ENCODE measurements around the gene OR51F2. TPM values are rescaled to one million over a fixed set of nuclear protein-coding genes. Genes with fewer than 3 reads are reported as not detected.

Gene OR51F2
- total and polyA plus RNA-seq, 9 of the 15 experiments (the other 6 are each of a cell fraction or from before 2014, with no cell fraction given) = not detected

DNA sequence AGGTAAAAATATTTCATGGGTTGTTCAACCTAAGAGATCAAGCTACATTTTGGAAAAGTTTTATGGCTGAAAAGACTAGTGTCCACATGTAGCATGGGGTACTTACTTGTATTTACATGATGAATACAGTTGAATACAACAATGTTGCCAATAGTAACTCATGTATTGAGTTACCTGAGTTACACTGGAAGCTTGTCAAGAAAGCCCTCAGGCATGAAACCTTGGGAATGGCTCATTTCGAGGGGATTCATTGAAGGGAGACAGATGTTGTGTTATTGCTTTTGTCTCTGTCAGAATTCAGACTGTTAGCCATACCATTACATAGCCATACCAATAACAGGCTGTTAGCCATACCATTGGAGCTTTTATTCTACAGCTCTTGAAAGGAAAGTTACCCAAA lies 9.2 kb downstream of the OR51F2 start:
- Histone ChIP-seq H4K20me1 (replicated peaks; ENCODE audit: control insufficient read depth, insufficient read depth, low read length) (no peaks in the 10 kb centered on the region), H3K79me2 (ENCODE audit: control insufficient read depth, insufficient read depth, low read length) (no peaks in the 10 kb centered on the region), H3K27ac (ENCODE audit: extremely low read depth, low read depth, low read length) (no peak overlapping the region), H3K4me3 (no peak overlapping the region), H3K9ac (ENCODE audit: insufficient read depth in 1 of 2, low read depth in 2 of 2, low read length in 2 of 2) (no peak overlapping the region), H3K9me1 (ENCODE audit: control insufficient read depth, insufficient read depth, low read length) (no peaks in the 10 kb centered on the region), H3K27me3 (ENCODE audit: control insufficient read depth in 2 of 2, insufficient read depth in 2 of 2, low read length in 2 of 2) (peaks cover 0 to 4% of the 10 kb centered on the region in 2 experiments; a peak in 1 of 5 replicates), H3K9me3 (replicated peaks; ENCODE audit: control insufficient read depth, insufficient read depth, low read depth, low read length) (no peaks in the 10 kb centered on the region), H2AFZ (ENCODE audit: low read depth, low read length) (no peak overlapping the region), H3K4me2 (ENCODE audit: insufficient read depth, low read length) (no peak overlapping the region), H3K4me1 (replicated peaks in 1 of 2; ENCODE audit: control insufficient read depth in 2 of 2, insufficient read depth in 2 of 2, low read length in 2 of 2) (no peaks in the 10 kb centered on the region), H3K36me3 (ENCODE audit: control insufficient read depth, insufficient read depth, low read length) (no peaks in the 10 kb centered on the region)
- no peak for DNase-seq (ENCODE audit: extremely low read depth in 1 of 4, low spot score in 3 of 4)
- ChIA-PET CTCF (ENCODE audit: low intra/inter-chr PET ratio) (no interaction called here), POLR2A (interaction anchor here (0.9 to 1.3 kb wide), 2 partner anchors 12 to 57 kb away, joined by 3 read pairs; no protein-coding TSS in a partner anchor)
- 0% methylated on average over 1 of the region's 1 CpG for WGBS (ENCODE audit: insufficient coverage, low coverage, missing lambda C conversion rate)
- intact Hi-C loops (cut with micrococcal nuclease) (no loop called here), in situ Hi-C loops (cut with MboI) (no loop called here)
- no peak for ATAC-seq
- no peak for TF ChIP-seq SMARCA5 (IDR thresholded peaks at IDR 0.05)
- TF ChIP-seq GABPB2 (CRISPR knock-in tag; conservative IDR thresholded peaks at IDR 0.05) = no peak
- no peak for TF ChIP-seq TAF9B (IDR thresholded peaks at IDR 0.05; ENCODE audit: partially characterized antibody)
- TF ChIP-seq CCNT2 (IDR thresholded peaks at IDR 0.05; ENCODE audit: borderline replicate concordance, extremely low read depth, insufficient read length, low read depth, low read length) = no peak
- no peak for TF ChIP-seq EZH2 (IDR thresholded peaks at IDR 0.05; ENCODE audit: borderline replicate concordance, low read depth, low read length)
- no peak for TF ChIP-seq ELK1 (CRISPR knock-in tag; IDR thresholded peaks at IDR 0.05)
- TF ChIP-seq ZNF3 (CRISPR knock-in tag; IDR thresholded peaks at IDR 0.05) = no peak
- TF ChIP-seq, protein P1, sequence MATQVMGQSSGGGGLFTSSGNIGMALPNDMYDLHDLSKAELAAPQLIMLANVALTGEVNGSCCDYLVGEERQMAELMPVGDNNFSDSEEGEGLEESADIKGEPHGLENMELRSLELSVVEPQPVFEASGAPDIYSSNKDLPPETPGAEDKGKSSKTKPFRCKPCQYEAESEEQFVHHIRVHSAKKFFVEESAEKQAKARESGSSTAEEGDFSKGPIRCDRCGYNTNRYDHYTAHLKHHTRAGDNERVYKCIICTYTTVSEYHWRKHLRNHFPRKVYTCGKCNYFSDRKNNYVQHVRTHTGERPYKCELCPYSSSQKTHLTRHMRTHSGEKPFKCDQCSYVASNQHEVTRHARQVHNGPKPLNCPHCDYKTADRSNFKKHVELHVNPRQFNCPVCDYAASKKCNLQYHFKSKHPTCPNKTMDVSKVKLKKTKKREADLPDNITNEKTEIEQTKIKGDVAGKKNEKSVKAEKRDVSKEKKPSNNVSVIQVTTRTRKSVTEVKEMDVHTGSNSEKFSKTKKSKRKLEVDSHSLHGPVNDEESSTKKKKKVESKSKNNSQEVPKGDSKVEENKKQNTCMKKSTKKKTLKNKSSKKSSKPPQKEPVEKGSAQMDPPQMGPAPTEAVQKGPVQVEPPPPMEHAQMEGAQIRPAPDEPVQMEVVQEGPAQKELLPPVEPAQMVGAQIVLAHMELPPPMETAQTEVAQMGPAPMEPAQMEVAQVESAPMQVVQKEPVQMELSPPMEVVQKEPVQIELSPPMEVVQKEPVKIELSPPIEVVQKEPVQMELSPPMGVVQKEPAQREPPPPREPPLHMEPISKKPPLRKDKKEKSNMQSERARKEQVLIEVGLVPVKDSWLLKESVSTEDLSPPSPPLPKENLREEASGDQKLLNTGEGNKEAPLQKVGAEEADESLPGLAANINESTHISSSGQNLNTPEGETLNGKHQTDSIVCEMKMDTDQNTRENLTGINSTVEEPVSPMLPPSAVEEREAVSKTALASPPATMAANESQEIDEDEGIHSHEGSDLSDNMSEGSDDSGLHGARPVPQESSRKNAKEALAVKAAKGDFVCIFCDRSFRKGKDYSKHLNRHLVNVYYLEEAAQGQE (IDR thresholded peaks at IDR 0.05; ENCODE audit: borderline replicate concordance) = no peak
- TF ChIP-seq, protein P1 (CRISPR knock-in tag; IDR thresholded peaks at IDR 0.05; ENCODE audit: low read depth) = no peak
- no peak for TF ChIP-seq THAP7 (CRISPR knock-in tag; IDR thresholded peaks at IDR 0.05)
- FAIRE-seq = no peak
- BruUV-seq (replicated peaks) = no TSS peak

Measured in K562 (cell line).